GM23248 (cell line): Measurements from ENCODE around the gene UBL4A.

Experiments used
- EZH2 ChIP-seq: fragments of 200-600 bp; sonication (generic); IDR thresholded peaks from 2 replicates; pipeline ENCODE4 v1.6.1; 2018; ENCODE audit warnings: antibody characterized with exemption, mild to moderate bottlenecking; ENCODE audit not compliant: insufficient read depth, poor library complexity, severe bottlenecking
- EZH2phosphoT487 ChIP-seq: fragments of 200-600 bp; sonication (generic); IDR thresholded peaks from 2 replicates; pipeline ENCODE4 v1.6.1; 2018; ENCODE audit warnings: antibody characterized with exemption, moderate library complexity, mild to moderate bottlenecking, low read depth; ENCODE audit not compliant: insufficient read depth

- no peak for TF ChIP-seq EZH2
- TF ChIP-seq EZH2phosphoT487, result no peak
Observed at GRCh38 chrX:154449618-154450017, 36.8 kb downstream of the UBL4A start.
